ENCODE data around the gene GALNT9. TPM values are rescaled to one million over a fixed set of nuclear protein-coding genes. Genes with fewer than 3 reads are reported as not detected.

GALNT9 gene
- total and polyA plus RNA-seq, 8 donors = 0.15 to 3.1 (median 0.19) TPM; not detected in 5

- H3K4me3 ChIP-seq = no peak overlapping the region
- DNase-seq = no peak
- TF ChIP-seq POLR2AphosphoS5 (IDR thresholded peaks at IDR 0.05) (no peak), EP300 (IDR thresholded peaks at IDR 0.05) (no peak), POLR2A (IDR thresholded peaks at IDR 0.05) (no peak), CTCF (IDR thresholded peaks at IDR 0.05) (no peak)
- 85 to 91% (median 89%) methylated on average over 27 of the region's 27 CpGs for WGBS, 5 donors
- H3K9me3 ChIP-seq = peaks cover 0 to 8% (median 0%) of the 10 kb centered on the region in 4 donors
- no peaks in the 10 kb centered on the region for H3K4me1 ChIP-seq
- intact Hi-C loops (cut with DNase I; ENCODE audit: low total_unique reads) = no loop called here
- H3K27me3 ChIP-seq = peaks cover 9 to 94% (median 21%) of the 10 kb centered on the region in 3 donors
- H3K36me3 ChIP-seq = no peaks in the 10 kb centered on the region
- H3K27ac ChIP-seq = no peak overlapping the region
Observed at GRCh38 chr12:132337557-132337956, 8.2 kb upstream of the GALNT9 start.

- no peak for DNase-seq
- Histone ChIP-seq H3K4me3 (no peak overlapping the region), H3K27me3 (peaks cover 9 to 99% (median 25%) of the 10 kb centered on the region in 3 donors), H3K9me3 (peaks cover 0 to 8% (median 0%) of the 10 kb centered on the region in 4 donors), H3K36me3 (no peaks in the 10 kb centered on the region), H3K4me1 (no peaks in the 10 kb centered on the region), H3K27ac (no peak overlapping the region)
- intact Hi-C loops (cut with DNase I; ENCODE audit: low total_unique reads) = no loop called here
- WGBS, 5 donors = 87 to 90% (median 88%) methylated on average over 39 to 41 of the region's 41 CpGs
- TF ChIP-seq EP300 (IDR thresholded peaks at IDR 0.05) (no peak), CTCF (IDR thresholded peaks at IDR 0.05) (no peak), POLR2A (IDR thresholded peaks at IDR 0.05) (no peak), POLR2AphosphoS5 (IDR thresholded peaks at IDR 0.05) (no peak)
Observed at GRCh38 chr12:132336451-132337413, 7.3 kb upstream of the GALNT9 start.

GRCh38 chr12:132335179-132335756 is 5.9 kb upstream of the GALNT9 start:
- Histone ChIP-seq H3K27ac (no peak overlapping the region), H3K27me3 (peaks cover 14 to 99% (median 35%) of the 10 kb centered on the region in 3 donors), H3K36me3 (no peaks in the 10 kb centered on the region), H3K9me3 (peaks cover 0 to 8% (median 0%) of the 10 kb centered on the region in 4 donors), H3K4me1 (peaks cover 0 to 1% (median 0%) of the 10 kb centered on the region in 4 donors), H3K4me3 (no peak overlapping the region)
- no peak for DNase-seq
- intact Hi-C loops (cut with DNase I; ENCODE audit: low total_unique reads) = no loop called here
- 81 to 88% (median 83%) methylated on average over 11 of the region's 11 CpGs for WGBS, 5 donors
- no peak for TF ChIP-seq POLR2A (IDR thresholded peaks at IDR 0.05)
- no peak for TF ChIP-seq POLR2AphosphoS5 (IDR thresholded peaks at IDR 0.05)
- TF ChIP-seq EP300 (IDR thresholded peaks at IDR 0.05) = no peak
- no peak for TF ChIP-seq CTCF (IDR thresholded peaks at IDR 0.05)

DNA sequence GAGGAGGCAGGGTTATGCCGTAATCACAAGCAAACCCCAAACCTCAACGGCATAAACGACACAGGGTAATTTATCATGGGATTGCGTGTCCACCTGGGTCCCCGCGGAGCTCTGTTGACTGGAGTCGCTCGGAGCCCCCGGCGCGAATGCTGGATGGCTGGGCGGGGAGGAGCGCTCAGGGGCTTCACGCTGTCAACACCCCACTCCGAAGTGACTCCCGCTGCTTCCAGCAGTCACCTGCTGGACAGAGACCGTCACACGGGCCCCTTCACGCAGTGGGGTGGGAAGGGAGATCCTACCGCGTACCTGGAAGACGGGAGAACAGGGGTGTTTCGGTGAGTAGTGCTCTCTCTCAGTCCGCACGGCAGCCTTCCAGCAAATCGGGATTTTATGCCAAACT is 4.4 kb upstream of the GALNT9 start:
- H3K9me3 ChIP-seq = peaks cover 0 to 8% (median 0%) of the 10 kb centered on the region in 4 donors
- H3K27me3 ChIP-seq = peaks cover 22 to 99% (median 50%) of the 10 kb centered on the region in 3 donors
- WGBS, 5 donors = 68 to 76% (median 73%) methylated on average over 17 to 26 of the region's 26 CpGs
- intact Hi-C loops (cut with DNase I; ENCODE audit: low total_unique reads) = no loop called here
- H3K4me1 ChIP-seq = peaks cover 0 to 16% (median 7%) of the 10 kb centered on the region in 4 donors
- no peak overlapping the region for H3K27ac ChIP-seq
- no peak overlapping the region for H3K4me3 ChIP-seq
- TF ChIP-seq POLR2A (IDR thresholded peaks at IDR 0.05) (no peak), EP300 (IDR thresholded peaks at IDR 0.05) (no peak), CTCF (IDR thresholded peaks at IDR 0.05) (no peak), POLR2AphosphoS5 (IDR thresholded peaks at IDR 0.05) (no peak)
- no peak for DNase-seq
- H3K36me3 ChIP-seq = no peaks in the 10 kb centered on the region
